GM11168 (cell line): Measurements from ENCODE around the gene SETBP1.

Experiments
- in situ Hi-C: fragments of 300-500 bp; cut with MboI; formaldehyde crosslinking; loops from one replicate; pipeline ENCODE4 v1.12.0; 2022; ENCODE audit warnings: low sequenced_read_pairs; ENCODE audit not compliant: unreplicated experiment

The SETBP1 gene

GRCh38 chr18:45025089-45025450, 344.4 kb downstream of the SETBP1 start:
- in situ Hi-C loops = no loop called here

DNA sequence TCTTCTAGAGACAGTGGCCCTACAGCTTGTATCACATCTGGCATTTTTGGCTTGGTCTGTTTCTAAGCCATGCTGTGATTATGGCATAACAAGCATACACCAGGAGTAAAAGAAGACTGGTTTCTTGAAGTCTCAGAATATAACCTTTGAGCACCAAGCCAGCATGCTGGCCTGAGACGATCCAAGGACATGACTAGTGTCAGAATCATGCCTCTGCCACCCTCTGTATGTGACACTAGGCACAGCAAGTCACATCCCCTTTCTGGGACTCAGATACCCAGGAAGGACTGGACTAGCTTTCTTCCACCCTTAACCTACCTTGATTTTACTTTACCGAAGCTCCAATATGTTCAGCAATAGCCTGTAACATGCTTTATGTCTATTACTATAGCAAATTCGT, 345.5 kb downstream of the SETBP1 start:
- in situ Hi-C loops = no loop called here

- in situ Hi-C loops = no loop called here
Measured at GRCh38 chr18:45034179-45034578, 353.5 kb downstream of the SETBP1 start.

GRCh38 chr18:45037618-45038017, 356.9 kb downstream of the SETBP1 start:
- in situ Hi-C loops = no loop called here

DNA sequence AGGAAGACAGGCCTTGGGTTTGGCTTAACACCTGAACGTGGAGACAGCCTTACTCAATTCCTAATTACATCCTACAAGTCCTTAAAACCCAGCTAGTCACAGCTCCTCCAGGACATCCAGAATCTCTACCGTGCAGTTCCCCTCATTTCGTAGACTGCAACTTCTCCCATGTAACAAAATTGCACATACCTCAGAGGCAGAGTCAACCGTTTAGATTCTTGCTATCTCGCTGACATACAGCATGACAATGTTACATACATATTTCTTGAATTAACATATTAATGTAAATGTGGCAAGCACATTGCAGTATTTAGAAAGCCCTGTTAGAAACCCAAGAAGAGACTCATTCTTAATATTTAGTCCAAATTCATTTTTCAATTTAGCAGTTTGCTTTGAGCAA, 358.7 kb downstream of the SETBP1 start:
- in situ Hi-C loops = no loop called here

GRCh38 chr18:45040879-45041278, 360.2 kb downstream of the SETBP1 start:
- in situ Hi-C loops = no loop called here

DNA sequence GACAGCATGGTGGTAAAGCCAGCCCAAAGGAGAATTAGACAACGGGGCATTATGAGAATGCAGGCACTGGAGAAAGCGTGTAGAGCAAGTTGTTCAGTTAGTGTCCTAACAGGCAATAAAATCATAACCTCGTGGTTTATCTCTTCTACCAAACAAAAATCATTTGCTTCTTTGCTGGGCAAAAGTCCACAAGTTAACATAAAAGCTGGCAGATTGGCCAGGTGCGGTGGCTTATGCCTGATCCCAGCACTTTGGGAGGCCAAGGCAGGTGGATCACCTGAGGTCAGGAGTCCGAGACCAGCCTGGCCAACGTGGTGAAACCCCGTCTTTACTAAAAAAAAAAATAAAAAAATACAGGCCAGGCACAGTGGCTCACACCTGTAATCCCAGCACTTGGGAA, 364.1 kb downstream of the SETBP1 start:
- in situ Hi-C loops = no loop called here

DNA sequence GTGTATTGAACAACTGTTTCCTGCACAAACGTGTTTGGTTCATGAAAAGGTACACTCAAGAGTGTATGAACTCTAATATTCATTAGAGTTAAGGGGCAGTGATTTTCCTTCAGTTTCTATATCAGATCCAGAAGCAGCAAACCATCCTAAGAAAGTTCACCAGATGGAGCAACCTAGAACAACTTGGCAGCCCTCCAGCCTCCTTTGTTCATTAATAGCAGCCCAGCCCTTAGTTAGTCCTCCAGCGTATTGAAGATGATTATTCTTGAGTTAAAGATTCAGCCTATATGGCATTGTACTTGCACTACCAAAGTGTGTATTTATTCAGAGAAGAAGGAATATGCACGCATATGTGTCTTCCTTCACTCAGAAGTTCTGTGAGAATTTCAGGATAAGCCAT, 365.5 kb downstream of the SETBP1 start:
- in situ Hi-C loops = no loop called here

- in situ Hi-C loops = no loop called here
Measured at GRCh38 chr18:45046961-45047360, 366.3 kb downstream of the SETBP1 start.

DNA sequence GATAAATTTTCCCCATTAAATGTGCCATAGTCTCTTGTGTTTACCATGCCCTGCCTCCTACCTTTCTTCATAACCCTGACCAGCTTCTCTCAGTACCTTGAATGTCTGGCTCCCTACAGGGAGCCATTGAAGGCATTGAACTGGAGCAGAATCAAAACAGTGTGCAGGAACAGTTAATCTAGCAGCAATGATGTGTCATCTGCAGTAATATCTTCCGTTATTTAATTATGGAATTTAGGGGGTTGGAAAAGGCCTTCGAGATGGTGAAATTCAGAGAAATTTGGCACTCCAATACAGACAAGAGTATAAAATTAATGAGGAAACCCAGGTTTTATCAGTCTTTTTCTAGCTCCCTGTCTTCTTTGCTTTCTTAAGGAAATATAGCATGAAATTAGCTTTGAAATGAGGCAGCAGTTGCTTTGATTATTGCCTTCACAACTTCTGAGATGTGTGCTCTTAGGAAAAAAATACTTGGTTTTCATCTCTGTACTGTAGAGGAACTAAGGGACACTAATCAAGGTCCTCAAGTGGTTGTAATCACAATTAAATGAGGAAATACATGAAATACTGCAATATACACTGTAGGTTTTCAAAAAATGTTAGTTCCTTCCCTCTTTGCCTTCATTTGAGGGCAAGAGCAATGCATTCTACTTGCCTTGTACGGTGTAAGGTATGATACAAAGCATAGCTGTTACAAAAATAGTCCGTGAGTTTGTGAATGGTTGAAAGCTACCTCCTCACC, 369.1 kb downstream of the SETBP1 start:
- in situ Hi-C loops = no loop called here

DNA sequence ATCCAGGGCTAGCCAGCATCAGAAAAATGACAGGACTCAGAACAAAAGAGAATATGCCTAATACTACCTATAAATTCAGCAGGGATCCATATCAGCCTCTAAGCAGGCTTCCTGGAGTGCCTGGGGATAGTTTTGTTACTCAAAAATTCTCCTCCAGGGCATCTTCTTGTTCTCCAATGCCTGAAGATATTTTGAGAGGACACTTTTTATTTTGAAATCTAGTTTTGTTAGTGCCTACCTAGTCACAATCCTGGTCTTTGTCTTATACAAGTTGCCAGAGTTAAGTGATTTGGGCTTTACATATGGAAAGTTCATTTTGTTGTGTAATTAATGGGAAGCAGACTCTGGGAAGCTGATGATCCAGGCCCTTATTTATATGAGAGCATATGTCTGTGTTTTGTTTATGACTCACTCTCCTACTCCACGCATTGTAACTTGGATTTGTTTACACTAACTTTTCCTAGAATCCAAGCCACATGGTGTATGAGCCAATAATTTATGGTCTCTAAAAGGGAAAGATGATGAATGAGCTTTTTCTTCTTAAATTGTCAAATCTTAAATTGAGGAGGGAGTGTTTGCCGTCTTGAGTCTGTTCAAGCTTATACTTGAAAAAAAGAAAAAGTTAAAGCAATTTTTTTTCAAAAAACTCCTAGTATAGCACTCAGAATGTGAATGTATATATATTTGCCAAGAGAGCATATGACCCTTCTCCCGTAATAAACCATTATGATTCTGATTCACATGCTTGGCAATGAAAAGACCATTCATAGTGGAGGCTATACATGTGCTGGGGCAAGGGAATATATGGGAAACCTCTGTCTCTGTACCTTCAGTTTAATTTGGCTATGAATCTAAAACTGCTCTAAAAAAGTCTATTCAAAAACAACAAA, 370.3 kb downstream of the SETBP1 start:
- in situ Hi-C loops = no loop called here

GRCh38 chr18:45054636-45055035, 373.9 kb downstream of the SETBP1 start:
- in situ Hi-C loops = no loop called here

DNA sequence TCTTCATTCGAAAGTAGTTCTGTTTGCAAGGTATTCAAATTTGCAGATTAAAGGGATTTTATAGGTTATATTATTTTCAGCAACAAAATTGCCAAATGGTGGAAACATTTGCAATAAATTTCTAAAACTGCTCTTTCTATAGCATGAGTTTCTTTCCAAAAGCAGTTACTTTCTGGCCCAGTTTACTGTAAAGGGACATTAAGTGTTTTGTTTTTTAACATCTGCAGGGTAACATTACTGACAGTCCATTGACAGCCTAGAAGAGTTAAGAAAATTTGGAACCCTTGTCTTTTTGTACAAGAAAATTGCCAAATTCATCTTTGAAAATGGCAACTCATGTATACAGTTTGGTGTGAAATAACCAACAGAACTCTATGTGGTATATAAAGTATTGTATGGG, 375.1 kb downstream of the SETBP1 start:
- in situ Hi-C loops = no loop called here

DNA sequence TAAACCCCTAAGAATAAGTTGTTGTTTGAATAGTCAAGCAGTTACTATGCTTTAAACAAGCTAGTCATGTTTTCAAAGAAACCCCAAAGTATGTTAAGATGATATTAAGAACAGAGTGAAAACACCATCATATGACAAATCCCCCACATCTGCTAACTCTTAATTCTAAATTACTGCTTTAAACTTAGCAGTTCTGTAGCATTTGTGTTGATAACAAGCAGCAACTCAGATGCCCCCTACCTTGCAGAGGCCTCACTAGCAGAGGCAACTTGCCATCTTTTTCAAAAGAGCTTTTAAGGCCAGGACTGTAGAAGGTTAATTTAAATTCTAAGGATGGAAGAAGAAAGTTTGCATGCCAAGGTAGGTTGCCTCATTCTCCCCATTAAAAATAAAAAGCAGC, 376.2 kb downstream of the SETBP1 start:
- in situ Hi-C loops = no loop called here

DNA sequence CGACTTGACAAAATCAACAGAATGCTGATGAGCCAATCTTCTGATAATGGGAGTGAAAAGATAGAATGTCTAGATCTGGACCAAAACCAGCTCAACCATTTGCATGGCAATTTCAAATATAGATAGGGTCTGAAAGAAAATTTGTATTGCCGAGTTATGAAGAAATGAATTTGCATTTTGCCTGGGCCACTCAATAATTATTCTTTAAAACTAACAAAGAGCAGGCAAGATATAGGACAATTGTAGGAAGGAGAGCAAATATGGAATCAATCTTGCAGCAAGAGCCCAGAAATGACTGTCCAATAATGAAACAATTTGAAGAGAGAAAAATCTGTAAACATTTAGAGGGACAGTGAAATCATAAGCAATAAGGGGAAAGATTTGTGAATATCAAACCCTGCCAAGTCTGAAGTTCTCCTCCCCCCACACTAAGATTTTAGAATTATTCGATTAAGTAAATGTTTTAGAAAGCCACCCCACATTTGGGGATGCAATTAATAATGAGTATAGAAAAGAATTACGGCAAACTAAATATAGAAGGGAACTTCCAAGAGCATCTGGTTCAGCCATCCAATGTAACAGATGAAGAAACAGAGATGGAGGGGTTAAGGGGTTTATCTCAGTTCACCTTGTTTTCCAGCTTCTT, 377.4 kb downstream of the SETBP1 start:
- in situ Hi-C loops = no loop called here

- in situ Hi-C loops = no loop called here
Measured at GRCh38 chr18:45059695-45060094, 379.0 kb downstream of the SETBP1 start.

GRCh38 chr18:45060102-45060501, 379.4 kb downstream of the SETBP1 start:
- in situ Hi-C loops = no loop called here

DNA sequence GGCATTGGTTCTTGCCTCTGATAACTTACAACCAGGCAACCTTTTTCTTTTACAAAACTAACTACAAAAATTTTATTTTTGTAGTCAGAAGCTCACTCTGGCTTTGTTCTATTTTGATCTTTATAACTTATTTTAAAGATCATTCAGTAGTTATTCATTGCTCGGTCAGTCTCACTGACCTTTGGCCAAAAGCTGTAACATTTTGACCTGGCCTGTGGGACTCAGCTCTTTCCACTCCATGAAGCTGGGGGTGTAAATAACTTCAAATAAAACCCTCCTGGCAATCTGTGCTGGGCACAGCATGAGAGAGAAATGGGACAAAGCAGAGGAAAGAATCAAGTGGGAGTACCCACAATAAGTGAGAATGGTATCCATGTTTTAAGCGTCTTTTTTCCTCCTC, 380.7 kb downstream of the SETBP1 start:
- in situ Hi-C loops = no loop called here

DNA sequence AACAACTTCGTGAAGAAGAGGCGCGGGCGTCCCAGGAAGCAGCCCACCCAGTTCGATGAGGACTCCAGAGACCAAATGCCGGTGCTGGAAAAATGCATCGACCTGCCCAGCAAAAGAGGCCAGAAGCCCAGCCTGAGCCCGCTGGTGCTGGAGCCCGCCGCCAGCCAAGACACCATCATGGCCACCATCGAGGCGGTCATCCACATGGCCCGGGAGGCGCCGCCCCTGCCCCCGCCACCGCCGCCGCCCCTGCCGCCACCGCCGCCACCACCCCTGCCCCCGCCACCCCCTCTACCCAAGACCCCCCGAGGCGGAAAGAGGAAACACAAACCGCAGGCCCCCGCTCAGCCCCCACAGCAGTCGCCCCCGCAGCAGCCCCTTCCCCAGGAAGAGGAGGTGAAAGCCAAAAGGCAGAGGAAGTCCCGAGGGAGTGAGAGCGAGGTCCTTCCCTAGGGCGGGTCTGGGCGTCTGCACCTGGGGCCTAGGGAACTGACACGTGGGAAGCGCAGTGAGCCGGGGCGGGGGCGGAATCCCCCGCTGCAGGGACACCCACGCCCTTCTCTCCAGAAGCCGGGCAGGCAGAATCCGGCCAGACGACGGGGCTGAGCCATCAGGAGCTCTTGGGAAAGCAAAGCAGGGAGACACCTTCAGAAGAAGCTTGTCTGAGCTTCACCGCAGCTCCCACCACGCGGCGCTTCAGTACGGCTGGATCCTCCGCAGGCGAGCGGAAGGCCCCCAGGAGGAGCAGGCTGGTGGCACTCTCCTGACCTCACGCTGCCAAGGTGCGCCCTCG, 382.8 kb downstream of the SETBP1 start:
- in situ Hi-C loops = no loop called here

- in situ Hi-C loops = no loop called here
Measured at GRCh38 chr18:45066210-45066609, 385.5 kb downstream of the SETBP1 start.
